Globus pallidus (tissue), 1 donor: Measurements from ENCODE around the gene C11orf16.
"Not testable (repeated sequence)": the region's sequence is repeated elsewhere in the genome, so short reads cannot be mapped to it uniquely, and the experiment has no call there.

Source experiments
- DNase-seq: peaks from one replicate; pipeline ENCODE4 v3.0.0-alpha.2; 2015; ENCODE audit warnings: low spot score

C11orf16 gene, protein sequence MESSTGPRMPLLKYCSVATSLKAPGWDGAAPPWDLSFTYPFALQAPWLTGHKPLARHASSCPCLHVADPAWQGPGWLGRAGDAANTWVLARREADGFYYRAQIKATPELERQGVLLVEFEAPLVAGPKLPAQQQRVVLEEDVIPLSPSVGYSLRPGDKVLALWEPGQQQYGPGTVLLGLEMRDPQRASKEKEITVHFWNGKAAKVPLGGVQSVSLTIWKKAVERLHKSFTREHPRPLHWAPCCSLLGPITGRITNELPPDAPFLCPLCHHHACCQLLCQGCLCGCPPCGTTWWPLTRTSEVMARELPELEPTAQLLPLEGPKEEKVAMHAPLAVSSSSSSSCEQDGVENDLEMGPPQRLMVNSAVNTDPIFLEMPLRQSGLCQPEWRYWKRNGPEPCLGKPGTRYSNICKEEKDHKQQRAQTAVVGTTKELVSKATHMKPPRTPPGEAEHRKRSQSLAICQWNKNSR

DNA sequence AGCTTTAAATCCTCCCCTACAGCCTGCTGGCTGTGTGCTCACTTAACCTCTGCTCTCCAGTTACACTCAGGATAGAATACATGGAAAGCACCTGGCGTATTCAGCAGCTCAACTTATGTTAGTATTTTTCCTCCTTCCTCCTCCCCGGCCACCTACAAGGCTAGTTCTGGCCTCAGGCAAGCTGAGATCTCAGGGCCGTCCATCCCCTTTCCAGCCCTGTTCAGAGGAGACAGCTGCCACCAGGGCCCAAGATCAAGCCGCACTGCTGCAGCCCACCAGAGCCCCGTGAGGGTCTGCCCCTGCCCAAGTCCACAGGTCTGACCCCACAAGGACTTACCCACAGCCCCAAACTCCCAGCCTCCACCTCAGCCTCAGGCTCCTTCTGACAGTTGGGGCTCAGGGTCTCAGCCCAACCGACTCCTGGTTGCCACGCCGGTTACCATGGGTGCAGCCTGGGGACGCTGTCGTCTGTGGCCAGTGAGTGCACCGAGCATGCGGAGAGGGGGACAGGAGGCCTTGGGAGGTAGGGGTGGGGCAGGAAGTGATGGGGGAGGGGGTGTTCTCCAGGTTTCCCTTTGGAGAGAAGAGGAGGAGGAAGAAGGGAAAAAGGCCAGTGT, at the start of gene C11orf16:
TSS of gene C11orf16 (minus strand) at position 384 of the 617 bp plus-strand sequence. CDS start 639 bp downstream, outside the sequence.
- DNase-seq, result no peak

DNA sequence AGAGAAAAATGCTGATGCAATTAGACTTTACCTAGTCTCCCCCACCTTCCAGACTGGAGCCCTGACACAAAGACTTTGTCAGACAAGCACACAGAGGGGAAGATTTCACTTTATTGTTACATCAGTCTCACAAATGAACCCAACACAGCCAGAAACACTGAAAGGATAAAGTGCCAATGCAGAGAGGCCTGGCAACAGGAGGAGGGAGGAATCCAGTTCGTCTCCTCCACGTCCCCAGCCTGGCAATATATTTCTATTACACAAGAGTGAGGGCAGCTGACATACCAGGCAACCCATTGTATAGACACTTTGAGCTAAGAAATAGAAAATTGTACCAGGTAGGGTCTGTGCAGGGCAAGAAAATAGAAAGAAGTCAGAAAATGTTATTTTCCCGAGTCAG, 47.7 kb upstream of the C11orf16 start:
- DNase-seq, result no peak

DNA sequence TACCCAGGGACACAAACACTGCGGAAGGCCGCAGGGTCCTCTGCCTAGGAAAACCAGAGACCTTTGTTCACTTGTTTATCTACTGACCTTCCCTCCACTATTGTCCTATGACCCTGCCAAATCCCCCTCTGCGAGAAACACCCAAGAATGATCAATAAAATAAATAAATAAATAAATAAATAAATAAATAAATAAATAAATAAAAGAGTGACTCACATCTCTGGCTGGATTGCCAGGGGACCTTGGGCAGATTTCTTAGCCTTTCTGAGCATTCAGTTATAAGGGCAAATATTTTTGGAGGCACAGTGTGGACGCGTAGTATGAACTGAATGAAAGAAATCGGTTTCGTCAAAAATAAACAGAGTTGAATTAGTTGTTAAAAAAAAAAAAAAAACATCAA, 46.6 kb upstream of the C11orf16 start:
- not testable (repeated sequence) for DNase-seq

DNA sequence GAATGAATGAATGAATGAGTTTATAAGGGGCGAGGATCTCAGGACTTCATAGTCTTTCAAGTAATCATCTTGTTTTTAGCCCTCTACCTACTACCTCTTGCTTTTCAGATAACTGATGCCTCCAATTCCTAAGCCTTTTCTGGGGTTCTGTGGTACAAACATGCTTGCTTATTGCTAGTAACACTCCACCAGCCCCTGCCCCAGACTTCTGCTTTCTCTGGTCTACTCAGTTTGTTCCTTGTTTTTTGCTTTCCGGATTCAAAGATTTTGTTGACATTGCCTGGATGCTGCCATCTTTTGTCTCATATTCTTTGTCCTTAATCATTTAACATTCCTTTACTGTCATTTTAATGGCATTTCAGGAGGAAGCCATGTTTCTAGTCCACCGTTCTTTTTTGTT, 40.4 kb upstream of the C11orf16 start:
- DNase-seq, result no peak

DNA sequence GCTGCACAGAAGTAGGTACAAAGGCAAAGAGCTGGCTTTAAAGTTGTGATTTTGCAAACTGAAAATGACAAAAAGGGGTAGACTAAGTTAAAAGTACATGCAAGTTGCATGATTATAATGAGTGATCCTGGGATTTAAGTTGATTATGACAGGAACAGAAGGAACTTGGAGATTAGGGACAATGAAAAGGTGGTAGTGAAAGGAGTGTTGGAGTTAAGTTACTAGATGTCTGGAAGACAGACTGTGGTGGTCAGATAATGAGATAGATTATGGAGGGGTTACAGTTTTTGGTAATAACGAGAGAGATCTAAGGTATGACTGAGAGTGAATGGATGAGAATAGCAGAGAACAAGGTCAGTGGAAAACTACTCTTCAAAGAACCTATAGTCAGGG, 39.2 kb upstream of the C11orf16 start:
- no peak for DNase-seq

DNA sequence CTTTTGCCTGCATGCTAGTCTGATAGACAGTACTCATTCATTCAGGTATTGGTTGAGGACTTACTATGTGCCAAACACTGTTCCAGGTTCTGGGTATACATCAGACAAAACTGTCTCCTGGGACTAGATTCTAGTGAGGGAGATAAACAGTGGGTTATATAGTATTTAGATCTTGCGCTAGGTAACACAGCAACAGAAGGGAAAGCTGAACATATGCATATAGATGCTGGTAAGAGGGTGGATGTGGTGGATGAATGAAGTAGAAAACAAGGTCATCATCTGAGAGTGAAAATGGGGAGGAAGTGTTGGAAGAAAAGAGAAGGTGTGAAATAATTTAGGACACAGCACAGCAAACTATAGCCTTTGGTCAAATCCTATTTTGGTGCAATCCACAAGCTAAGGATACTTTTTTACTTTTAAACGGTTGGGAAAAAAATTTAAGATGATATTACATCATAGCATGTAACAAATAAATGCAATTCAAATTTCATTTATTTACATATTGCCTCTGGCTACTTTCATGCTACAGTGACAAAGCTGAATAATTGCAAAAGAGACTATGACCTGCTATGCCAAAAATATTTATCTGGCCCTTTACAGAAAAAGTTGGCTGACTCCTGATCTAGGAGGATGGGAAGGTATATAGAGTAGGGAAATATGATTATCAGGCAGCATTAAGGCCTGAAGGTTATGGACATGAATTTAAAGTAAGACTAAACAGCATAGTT, 38.6 kb upstream of the C11orf16 start:
- DNase-seq, result no peak

DNA sequence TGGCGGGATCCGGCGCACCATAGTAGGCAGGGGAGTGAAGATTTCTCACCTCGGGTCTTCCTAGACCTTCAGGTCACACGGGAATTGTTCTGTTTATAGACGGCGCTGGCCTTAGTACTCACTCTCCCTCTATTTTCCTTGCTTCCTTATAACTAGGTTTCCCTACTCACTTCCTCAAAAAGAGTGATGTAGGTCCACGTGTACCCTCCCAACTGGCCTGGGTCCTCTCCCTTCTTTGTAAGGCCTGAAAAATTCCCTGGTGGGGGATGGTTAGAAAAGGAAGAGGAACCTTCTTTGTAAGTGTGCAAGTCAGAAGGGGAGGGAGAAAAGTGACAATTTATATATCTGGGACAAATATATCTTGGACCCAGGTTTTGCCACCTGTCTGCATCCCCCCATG, 34.4 kb upstream of the C11orf16 start:
- no peak for DNase-seq

DNA sequence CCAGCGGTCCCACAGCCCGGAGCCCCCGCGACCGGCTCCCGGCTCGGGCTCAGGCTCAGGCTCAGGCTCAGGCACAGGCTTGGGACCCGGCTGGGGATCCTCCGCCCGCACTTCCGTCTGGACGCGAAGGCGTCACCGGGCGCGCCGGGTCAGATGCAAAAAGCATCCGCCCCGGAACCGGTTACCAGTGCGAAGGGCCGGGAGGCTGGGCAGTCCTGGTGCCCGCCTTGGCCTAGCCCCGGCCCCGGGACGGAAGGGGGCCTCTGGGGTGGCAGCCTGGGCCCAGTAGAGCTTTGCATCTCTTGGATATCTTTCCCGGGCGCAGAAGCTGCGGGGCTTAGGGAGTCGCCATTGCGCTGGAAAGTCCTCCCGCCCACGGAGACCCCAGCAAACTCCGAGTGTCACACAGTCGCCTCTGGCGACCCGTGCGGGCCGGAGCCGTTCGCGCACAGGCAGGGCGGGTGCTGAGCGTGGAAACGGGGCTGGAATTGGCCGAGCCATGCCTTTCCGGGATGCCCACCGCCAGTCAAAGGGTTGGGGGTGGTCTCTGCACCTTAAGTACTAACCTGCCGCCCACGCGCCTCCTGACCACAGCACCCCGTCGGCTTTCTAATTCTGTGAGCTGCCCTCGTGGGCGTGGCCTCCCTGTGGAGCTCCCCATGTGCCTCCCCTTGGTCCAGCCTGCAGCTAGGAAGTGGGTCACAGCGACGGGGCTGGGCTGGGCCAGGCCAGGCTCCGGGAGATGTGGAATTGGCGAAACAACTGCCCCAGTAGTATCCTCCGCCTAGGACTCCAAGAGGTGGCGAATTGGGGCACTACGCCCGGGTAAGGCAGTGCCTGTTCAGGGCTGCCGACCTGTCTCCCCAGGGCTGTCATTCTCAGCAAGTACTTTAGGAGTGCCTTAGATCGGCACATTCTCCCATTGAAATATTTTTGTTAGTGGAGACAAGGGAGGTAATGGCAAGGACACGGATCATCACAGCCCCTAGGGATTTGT, 31.9 kb upstream of the C11orf16 start, which contains the start of gene TMEM9B:
TSS of gene TMEM9B (minus strand) at position 119 of the 997 bp plus-strand sequence. CDS start 129 bp downstream, outside the sequence.
- DNase-seq, result peak; percentile 87

DNA sequence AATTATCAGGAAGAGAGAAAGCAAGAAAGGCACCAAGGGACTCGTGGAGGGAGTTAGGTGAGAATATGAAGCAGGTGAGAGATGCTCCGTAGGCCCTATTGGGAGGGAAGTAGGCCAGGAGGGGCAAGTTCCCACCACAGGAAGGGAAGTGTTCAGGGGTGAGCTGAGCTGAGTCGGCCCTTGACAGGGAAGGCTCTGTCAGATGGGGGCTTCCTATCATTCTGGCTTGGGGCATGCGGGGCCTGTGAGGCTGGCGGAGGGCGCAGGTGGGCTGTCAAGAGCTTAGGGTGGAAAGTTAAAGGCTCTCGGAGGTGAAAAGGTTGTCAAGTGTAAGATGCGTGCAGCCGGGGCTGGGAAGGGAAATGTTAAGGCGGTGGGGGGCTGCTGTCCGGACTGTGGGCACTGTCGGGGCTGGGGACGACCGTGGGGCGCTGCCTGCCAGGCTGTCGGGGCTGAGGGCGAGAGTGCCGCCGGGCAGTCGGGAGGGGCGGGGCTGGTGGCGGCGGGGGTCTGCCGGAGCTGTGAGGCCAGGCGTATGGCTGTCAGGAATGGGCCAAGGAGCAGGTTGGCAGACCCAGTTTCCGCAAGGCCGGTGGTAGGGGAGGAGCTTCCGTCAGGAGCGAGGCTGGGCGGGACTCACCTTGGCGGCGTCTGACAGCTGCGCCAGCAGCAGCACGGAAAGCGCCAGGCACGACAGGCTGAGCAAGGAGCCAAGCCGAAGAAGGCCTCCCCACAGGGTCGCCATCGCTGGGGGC, 31.0 kb upstream of the C11orf16 start:
- DNase-seq, result peak; percentile 4

DNA sequence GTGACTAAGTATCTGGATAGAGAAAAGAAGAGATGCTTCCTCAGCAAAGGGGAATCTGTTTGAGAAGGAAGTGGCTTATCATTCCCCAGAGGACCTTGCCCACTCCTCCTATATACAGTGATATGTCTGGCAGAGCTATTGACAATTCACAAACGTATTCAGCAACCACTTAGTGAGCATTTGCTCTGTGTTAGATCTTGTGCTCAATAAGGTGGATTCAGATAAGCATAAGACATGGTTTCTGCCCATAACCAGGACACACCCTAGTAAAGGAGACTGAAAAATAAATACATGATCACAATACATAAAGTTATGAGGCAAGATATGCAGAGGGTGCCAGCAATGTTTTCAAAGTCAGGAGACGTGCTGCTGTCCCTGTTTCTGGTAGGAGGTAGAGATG, 30.1 kb upstream of the C11orf16 start:
- DNase-seq, result no peak

DNA sequence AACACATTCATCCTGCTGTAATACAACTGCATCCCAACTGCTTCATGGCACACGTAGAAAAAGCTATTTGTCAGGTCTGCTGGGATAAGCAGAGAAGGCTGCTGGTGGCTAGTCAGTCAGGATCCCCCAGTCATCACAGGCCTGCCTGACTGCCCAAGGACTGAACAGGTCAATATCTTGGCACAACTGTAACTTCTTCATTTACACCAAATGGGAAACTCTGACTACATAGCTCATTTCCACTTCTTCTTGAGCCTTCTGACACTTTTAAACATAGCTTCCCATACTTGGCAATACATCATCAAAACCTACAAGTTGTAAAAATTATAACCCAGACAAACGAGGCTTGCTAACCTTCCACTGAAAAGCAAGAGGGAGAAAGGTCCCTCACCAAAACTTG, 28.7 kb upstream of the C11orf16 start:
- no peak for DNase-seq

DNA sequence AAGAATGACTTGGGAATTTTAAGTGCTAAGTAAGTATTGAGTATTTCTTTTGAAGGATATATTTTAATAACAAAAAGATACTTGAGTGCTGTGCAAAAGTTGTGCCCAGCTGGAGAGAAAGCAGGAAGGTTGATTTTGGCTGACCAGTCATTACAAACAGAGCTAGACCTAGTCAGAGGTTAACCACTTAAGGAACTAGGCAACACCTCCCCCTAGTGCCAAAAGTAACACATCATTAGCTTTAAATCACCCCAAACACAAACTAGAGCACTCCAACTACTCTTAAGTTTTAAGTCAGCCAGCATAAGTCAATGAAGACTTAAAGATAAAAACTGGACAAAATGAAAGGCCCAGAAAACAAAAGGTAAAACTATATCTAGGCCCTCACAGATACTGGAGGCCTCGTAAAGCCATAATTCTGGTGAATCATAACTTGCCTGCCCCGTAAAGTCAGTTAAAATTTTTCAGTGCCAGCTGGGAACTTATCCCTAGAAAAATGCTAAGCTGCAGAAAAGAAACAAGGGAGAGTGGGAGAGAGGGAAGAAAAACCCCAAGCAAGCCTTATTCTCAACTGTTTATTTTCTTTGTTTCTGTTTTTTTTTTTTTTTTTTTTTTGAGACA, 26.9 kb upstream of the C11orf16 start:
- peak; percentile 37 for DNase-seq

DNA sequence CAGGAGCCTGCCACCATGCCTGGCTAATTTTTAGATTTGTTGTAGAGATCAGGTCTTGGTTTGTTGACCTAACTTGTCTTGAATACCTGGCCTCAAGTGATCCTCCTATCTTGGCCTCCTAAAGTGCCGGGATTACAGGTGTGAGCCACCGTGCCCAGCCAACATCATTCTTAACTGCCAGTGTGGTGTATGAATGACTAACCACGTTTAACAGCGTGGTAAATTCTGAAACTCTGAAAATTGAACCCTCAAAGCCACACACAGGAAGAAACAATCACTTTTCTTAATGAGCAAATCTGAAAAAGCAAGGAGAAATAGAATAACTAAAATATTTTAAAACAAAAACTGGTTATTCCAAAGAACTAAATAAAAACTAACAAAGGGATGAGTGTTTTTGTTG, 24.1 kb upstream of the C11orf16 start:
- no peak for DNase-seq

DNA sequence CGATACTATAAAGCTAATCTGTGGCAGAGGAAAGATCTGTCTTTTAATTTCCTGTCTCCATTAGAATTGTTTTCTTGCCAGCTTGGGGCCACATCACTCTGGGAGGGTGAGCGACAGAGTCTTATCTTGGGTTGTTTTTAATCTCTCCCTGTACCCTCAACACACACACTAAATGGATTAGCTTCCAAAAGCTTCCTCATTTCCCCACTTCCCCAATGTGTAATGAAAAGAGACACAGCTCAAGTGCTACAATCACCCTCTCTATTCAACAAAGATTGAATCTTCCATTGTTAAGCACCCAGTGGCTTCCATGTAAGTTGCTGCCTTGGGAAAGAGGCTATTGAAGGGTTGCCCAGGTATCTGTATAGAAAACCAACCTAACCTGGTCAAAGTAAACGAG, 16.1 kb upstream of the C11orf16 start:
- DNase-seq, result no peak

DNA sequence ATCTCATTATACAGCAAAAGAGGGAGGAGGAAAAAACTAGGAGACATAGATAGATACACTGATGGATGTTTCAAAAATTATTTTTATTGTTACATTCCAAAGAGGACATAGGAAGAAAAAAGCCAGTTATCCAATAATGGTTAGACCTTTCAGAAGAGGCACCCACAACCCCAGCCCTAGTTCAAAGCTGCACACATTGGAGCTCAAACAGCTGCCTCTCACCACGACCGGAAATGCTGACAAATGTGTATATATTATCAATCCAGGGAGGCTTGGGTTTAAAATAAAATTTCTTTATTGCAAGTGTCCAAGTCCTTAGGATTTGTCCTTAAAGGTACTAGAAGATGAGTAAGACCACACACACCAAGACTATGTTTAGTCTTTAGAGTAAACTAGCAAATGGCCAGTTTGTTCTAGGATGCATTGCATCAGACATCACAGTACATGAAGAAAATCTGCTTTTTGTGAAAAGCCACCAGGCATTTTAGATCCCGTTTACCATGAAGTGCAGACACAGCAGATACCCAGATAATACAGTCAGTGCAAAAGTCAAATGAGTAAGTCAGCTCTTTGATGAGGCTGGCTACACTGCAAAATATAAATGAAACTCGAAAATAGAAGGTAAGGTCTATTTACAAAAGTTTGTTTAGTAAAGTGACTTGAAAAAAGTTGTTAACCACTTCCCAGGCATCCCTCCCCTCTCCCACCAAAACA, 14.6 kb upstream of the C11orf16 start:
- DNase-seq, result no peak

DNA sequence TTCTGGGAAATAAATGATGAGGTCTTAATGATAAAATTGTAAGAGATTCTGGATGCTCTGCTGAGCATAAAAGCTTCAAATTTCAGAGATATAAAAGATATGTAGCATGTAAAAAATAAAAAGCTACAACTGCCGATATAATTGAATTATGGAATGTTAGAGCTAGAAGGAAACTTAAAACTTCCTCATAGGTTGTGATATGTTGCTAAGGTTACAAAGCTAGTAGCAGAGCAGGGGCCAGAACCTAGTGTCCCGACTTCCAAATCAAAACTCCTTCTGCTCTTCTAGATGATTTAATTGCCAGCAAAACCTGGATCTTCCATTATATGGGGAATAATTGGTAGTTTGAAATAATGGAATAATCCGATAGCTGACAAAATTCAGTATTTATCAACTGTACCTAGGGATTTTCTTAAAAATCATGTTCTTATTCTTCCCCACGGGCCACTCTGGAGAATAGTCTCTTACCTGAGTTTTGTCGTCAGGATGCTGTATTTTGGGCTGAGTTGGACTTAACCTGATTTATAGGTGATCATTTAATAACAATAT, 9.8 kb upstream of the C11orf16 start, which contains the start of gene ASCL3:
TSS of gene ASCL3 (minus strand) at position 499 of the 549 bp plus-strand sequence. CDS start 4,855 bp downstream, outside the sequence.
- DNase-seq, result no peak

DNA sequence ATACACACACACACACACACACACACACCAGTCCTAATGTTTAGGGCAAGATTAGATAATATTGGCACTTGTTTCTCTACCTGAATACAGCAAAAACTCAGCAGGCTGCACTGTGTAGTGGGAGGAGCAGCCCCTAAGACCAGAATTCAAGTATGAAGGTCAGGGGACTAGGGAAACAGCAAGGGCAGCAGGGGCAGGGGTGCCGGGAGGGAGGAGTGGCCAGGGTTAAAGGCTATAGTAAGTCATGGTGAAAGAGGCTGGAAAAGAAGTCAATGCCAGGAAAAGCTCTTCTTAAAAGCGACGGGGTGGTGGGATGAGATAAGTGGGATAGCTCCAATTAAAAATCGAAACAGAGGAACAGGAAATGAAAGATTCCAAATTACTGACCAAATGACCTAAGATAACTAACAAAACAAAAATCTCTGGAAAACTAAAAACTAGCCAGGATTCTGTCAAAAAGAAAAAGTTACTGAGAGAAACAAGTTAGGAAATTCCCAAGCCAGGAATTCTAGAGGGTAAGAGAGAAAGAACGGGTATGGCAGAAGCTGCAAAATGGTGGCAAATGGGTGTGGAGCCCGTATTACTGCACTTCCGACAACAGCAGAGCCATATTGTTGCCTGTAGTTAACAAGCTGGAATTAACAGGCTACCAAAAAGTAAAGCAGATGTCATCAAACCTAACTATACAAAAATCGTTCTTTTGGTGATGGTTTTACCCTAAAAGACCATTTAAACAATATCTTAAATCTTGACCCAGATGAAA, 8.8 kb upstream of the C11orf16 start:
- no peak for DNase-seq

DNA sequence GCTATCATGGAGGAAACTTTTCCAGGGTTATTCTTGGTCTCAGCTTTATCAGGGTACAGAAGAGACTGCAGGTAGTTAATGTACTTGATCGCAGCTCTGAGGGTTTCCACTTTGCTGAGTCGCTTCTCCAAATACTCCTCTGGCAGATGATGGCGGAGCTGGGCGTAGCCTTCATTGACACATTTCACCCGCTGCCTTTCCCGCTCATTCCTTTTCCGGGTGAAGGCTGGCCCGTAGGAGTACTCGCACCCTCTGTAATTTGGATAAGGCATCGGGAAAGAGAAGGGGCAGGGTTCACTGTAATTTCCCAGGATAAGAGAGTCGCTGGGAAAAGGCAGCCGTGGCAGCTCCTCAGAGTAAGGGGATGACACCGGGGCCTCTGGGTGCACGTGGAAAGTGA, 4.9 kb upstream of the C11orf16 start:
- no peak for DNase-seq
